Activated naive CD8-positive, alpha-beta T cell treated with anti-CD3 and anti-CD28 coated beads, Interleukin-2, amount 50 U/mL, for 16 hours (primary cell): ENCODE results near the gene INTS11.

ENCODE experiments used
- DNase-seq: peaks from one replicate; pipeline ENCODE4 v3.0.0-alpha.2; 2020; ENCODE audit warnings: low read depth, low spot score

INTS11 gene

DNA sequence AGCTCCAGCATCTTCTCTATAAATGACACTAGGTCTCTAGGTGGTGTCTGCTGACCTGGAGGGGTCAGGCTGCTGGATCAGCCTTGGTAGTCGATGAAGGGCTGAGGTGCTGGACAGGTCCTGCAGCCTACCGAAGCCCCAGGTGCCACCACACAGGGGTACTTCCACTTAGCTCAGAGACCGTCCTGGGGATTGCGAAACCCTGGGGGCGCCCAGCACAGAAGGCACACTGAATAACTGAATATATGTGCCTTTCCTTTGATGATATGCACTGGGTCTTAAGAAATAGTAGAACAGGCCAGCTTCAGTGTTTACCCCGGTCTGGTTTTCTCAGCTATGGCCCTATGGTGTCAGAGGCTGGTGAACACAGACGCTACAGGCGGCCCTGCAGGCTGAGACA, 61.7 kb downstream of the INTS11 start:
- no peak for DNase-seq

DNA sequence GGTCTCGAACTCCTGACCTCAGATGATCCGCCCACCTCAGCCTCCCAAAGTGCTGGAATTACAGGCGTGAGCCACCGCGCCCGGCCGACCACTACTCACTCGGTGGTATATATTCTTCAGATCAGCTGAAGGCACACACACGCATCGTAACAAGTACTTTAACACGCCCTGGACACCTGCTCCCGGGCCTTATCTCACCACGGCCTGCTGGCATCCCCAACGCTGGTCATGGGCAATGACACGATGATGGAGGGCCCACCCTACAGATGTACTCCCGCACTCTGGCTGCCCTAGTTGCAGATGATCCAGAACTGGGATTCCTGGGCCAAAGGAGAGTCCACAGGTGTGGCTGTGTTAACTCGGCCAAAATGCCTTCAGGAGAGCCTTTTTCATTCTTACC, 62.4 kb downstream of the INTS11 start:
- DNase-seq = no peak
